Lower leg skin (tissue), 3 donors: ENCODE data around the gene LNX1.

Experiments used
- CTCF ChIP-seq, 3 donors: fragments of 450-650 bp; IDR thresholded peaks; one replicate each; pipeline ENCODE4 v1.5.1; 2016; ENCODE audit warnings: antibody characterized with exemption in 3 of 3, mild to moderate bottlenecking in 3 of 3, moderate library complexity in 2 of 3
- POLR2A ChIP-seq, 2 donors: fragments of 450-650 bp; IDR thresholded peaks; one replicate each; pipeline ENCODE4 v1.6.1; 2016 to 2017; ENCODE audit warnings: antibody characterized with exemption in 2 of 2, mild to moderate bottlenecking in 1 of 2, moderate library complexity in 1 of 2

- TF ChIP-seq CTCF (IDR thresholded peaks at IDR 0.05) (no peak), POLR2A (IDR thresholded peaks at IDR 0.05) (no peak)
Observed at GRCh38 chr4:53614591-53614990, 23.3 kb upstream of the LNX1 start.
